Measurements from ENCODE around the gene AADACL2. TPM values are rescaled to one million over a fixed set of nuclear protein-coding genes. Genes with fewer than 3 reads are reported as not detected.

AADACL2 gene
- total and polyA plus RNA-seq, 2 experiments from 2014 or later = not detected

GRCh38 chr3:151798466-151798865 is 64.7 kb downstream of the AADACL2 start:
- no peak for ATAC-seq
- H3K27me3 Mint-ChIP-seq (ENCODE audit: insufficient read depth, low read depth, poor library complexity) = peaks cover 2% of the 10 kb centered on the region
- H3K4me1 Mint-ChIP-seq = no peaks in the 10 kb centered on the region
- H2AFZ ChIP-seq = no peak overlapping the region
- H3K9me2 ChIP-seq (ENCODE audit: insufficient read depth) = no peaks in the 10 kb centered on the region
- H3K4me2 ChIP-seq = no peak overlapping the region
- no peaks in the 10 kb centered on the region for H4K20me1 ChIP-seq (replicated peaks; ENCODE audit: insufficient read depth)
- H3K4me1 ChIP-seq (ENCODE audit: insufficient read depth) = no peaks in the 10 kb centered on the region
- no peak for DNase-seq (ENCODE audit: low spot score)
- H3K4me3 Mint-ChIP-seq = no peak overlapping the region
- no peak overlapping the region for H3K4me3 ChIP-seq
- TF ChIP-seq ZNF331 (CRISPR knock-in tag; IDR thresholded peaks at IDR 0.05; ENCODE audit: low read depth) (no peak), ZNF114 (CRISPR knock-in tag; IDR thresholded peaks at IDR 0.05) (no peak), CREB1 (CRISPR knock-in tag; IDR thresholded peaks at IDR 0.05; ENCODE audit: low read depth) (no peak), NANOG (IDR thresholded peaks at IDR 0.05; ENCODE audit: borderline replicate concordance) (no peak), EZH2 (IDR thresholded peaks at IDR 0.05; ENCODE audit: low read depth, unreplicated experiment) (no peak), POLR2AphosphoS5 (IDR thresholded peaks at IDR 0.05; ENCODE audit: low read depth) (no peak), ETS1 (IDR thresholded peaks at IDR 0.05) (no peak), JUNB (IDR thresholded peaks at IDR 0.05; ENCODE audit: unreplicated experiment) (no peak), STAT1 (IDR thresholded peaks at IDR 0.05; ENCODE audit: unreplicated experiment) (no peak), EZH2phosphoT487 (IDR thresholded peaks at IDR 0.05; ENCODE audit: unreplicated experiment) (no peak)
- TF ChIP-seq, protein P1, sequence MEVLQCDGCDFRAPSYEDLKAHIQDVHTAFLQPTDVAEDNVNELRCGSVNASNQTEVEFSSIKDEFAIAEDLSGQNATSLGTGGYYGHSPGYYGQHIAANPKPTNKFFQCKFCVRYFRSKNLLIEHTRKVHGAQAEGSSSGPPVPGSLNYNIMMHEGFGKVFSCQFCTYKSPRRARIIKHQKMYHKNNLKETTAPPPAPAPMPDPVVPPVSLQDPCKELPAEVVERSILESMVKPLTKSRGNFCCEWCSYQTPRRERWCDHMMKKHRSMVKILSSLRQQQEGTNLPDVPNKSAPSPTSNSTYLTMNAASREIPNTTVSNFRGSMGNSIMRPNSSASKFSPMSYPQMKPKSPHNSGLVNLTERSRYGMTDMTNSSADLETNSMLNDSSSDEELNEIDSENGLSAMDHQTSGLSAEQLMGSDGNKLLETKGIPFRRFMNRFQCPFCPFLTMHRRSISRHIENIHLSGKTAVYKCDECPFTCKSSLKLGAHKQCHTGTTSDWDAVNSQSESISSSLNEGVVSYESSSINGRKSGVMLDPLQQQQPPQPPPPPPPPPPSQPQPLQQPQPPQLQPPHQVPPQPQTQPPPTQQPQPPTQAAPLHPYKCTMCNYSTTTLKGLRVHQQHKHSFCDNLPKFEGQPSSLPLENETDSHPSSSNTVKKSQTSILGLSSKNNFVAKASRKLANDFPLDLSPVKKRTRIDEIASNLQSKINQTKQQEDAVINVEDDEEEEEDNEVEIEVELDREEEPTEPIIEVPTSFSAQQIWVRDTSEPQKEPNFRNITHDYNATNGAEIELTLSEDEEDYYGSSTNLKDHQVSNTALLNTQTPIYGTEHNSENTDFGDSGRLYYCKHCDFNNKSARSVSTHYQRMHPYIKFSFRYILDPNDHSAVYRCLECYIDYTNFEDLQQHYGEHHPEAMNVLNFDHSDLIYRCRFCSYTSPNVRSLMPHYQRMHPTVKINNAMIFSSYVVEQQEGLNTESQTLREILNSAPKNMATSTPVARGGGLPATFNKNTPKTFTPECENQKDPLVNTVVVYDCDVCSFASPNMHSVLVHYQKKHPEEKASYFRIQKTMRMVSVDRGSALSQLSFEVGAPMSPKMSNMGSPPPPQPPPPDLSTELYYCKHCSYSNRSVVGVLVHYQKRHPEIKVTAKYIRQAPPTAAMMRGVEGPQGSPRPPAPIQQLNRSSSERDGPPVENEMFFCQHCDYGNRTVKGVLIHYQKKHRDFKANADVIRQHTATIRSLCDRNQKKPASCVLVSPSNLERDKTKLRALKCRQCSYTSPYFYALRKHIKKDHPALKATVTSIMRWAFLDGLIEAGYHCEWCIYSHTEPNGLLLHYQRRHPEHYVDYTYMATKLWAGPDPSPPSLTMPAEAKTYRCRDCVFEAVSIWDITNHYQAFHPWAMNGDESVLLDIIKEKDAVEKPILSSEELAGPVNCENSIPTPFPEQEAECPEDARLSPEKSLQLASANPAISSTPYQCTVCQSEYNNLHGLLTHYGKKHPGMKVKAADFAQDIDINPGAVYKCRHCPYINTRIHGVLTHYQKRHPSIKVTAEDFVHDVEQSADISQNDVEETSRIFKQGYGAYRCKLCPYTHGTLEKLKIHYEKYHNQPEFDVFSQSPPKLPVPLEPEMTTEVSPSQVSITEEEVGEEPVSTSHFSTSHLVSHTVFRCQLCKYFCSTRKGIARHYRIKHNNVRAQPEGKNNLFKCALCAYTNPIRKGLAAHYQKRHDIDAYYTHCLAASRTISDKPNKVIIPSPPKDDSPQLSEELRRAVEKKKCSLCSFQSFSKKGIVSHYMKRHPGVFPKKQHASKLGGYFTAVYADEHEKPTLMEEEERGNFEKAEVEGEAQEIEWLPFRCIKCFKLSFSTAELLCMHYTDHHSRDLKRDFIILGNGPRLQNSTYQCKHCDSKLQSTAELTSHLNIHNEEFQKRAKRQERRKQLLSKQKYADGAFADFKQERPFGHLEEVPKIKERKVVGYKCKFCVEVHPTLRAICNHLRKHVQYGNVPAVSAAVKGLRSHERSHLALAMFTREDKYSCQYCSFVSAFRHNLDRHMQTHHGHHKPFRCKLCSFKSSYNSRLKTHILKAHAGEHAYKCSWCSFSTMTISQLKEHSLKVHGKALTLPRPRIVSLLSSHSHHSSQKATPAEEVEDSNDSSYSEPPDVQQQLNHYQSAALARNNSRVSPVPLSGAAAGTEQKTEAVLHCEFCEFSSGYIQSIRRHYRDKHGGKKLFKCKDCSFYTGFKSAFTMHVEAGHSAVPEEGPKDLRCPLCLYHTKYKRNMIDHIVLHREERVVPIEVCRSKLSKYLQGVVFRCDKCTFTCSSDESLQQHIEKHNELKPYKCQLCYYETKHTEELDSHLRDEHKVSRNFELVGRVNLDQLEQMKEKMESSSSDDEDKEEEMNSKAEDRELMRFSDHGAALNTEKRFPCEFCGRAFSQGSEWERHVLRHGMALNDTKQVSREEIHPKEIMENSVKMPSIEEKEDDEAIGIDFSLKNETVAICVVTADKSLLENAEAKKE (CRISPR knock-in tag; IDR thresholded peaks at IDR 0.05) = no peak
- TF ChIP-seq, protein P2, sequence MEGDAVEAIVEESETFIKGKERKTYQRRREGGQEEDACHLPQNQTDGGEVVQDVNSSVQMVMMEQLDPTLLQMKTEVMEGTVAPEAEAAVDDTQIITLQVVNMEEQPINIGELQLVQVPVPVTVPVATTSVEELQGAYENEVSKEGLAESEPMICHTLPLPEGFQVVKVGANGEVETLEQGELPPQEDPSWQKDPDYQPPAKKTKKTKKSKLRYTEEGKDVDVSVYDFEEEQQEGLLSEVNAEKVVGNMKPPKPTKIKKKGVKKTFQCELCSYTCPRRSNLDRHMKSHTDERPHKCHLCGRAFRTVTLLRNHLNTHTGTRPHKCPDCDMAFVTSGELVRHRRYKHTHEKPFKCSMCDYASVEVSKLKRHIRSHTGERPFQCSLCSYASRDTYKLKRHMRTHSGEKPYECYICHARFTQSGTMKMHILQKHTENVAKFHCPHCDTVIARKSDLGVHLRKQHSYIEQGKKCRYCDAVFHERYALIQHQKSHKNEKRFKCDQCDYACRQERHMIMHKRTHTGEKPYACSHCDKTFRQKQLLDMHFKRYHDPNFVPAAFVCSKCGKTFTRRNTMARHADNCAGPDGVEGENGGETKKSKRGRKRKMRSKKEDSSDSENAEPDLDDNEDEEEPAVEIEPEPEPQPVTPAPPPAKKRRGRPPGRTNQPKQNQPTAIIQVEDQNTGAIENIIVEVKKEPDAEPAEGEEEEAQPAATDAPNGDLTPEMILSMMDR (conservative IDR thresholded peaks at IDR 0.05; ENCODE audit: low read depth in 2 of 2) = no peak
- TF ChIP-seq, protein P3, sequence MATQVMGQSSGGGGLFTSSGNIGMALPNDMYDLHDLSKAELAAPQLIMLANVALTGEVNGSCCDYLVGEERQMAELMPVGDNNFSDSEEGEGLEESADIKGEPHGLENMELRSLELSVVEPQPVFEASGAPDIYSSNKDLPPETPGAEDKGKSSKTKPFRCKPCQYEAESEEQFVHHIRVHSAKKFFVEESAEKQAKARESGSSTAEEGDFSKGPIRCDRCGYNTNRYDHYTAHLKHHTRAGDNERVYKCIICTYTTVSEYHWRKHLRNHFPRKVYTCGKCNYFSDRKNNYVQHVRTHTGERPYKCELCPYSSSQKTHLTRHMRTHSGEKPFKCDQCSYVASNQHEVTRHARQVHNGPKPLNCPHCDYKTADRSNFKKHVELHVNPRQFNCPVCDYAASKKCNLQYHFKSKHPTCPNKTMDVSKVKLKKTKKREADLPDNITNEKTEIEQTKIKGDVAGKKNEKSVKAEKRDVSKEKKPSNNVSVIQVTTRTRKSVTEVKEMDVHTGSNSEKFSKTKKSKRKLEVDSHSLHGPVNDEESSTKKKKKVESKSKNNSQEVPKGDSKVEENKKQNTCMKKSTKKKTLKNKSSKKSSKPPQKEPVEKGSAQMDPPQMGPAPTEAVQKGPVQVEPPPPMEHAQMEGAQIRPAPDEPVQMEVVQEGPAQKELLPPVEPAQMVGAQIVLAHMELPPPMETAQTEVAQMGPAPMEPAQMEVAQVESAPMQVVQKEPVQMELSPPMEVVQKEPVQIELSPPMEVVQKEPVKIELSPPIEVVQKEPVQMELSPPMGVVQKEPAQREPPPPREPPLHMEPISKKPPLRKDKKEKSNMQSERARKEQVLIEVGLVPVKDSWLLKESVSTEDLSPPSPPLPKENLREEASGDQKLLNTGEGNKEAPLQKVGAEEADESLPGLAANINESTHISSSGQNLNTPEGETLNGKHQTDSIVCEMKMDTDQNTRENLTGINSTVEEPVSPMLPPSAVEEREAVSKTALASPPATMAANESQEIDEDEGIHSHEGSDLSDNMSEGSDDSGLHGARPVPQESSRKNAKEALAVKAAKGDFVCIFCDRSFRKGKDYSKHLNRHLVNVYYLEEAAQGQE (IDR thresholded peaks at IDR 0.05; ENCODE audit: unreplicated experiment) = no peak
- no peak overlapping the region for H3K27ac ChIP-seq (ENCODE audit: low read depth)
- no peaks in the 10 kb centered on the region for H3K36me3 Mint-ChIP-seq (ENCODE audit: low read depth)
- H3F3A ChIP-seq (replicated peaks; ENCODE audit: low read depth) = no peaks in the 10 kb centered on the region
- H3K79me2 ChIP-seq (replicated peaks; ENCODE audit: insufficient read depth) = no peaks in the 10 kb centered on the region
- no peaks in the 10 kb centered on the region for H3K27me3 ChIP-seq (ENCODE audit: insufficient read depth)
- H3K27ac Mint-ChIP-seq = no peak overlapping the region
- no peaks in the 10 kb centered on the region for H3K36me3 ChIP-seq (ENCODE audit: insufficient read depth)
- H3K9me3 Mint-ChIP-seq = no peaks in the 10 kb centered on the region
